ENCODE data around the gene CCL22. TPM values are rescaled to one million over a fixed set of nuclear protein-coding genes. Genes with fewer than 3 reads are reported as not detected.
"Not testable (repeated sequence)": the region's sequence is repeated elsewhere in the genome, so short reads cannot be mapped to it uniquely, and the experiment has no call there.

Gene CCL22
- total RNA-seq, 1 donor from 2014 or later = not detected

DNA sequence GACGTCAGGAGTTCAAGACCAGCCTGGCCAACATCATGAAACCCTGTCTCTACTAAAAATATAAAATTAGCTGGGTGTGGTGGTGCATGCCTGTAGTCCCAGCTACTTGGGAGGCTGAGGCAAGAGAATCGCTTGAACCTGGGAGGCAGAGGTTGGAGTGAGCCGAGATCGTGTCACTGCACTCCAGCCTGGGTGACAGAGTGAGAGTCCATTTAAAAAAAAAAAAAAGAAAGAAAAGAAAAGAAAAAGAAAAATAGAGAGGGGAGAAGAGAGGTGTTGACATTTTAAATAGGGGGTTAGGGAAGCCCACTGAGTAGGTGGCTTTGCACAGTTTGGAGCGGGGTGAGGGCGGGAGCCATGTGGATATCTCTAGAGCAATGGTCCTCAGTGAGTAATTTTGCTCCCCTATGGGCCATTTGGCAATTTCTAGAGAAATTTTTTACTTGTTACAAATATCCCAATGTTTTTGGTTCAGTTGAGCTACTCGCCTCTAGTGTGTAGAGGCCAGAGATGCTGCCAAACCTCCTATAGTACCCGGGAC lies 16.4 kb downstream of the CCL22 start:
- not testable (repeated sequence) for DNase-seq (ENCODE audit: low read depth in 2 of 2)

DNA sequence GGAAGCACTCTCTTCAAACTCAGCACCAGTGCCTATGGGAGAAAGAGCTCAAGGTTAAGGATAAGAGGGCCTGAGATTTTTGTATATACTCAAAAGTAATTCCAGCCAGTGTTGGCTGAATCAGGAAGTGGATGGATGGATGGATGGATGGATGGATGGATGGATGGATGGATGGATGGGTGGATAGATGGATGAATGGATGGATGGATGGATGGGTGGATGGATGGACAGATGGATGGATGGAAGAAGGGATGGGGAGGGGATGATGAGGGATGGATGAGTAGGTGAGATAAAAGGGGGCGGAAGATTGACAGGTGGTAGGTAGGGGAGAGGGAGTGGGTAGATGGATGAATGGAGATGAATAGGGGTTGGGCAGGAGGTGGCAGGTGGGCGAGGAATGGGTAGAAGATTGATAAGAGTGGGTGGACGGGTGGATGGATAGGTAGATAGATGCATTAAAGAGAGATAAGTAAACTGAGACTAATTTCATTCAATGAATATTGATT lies 17.8 kb downstream of the CCL22 start:
- DNase-seq (ENCODE audit: low read depth in 2 of 2) = no peak

DNA sequence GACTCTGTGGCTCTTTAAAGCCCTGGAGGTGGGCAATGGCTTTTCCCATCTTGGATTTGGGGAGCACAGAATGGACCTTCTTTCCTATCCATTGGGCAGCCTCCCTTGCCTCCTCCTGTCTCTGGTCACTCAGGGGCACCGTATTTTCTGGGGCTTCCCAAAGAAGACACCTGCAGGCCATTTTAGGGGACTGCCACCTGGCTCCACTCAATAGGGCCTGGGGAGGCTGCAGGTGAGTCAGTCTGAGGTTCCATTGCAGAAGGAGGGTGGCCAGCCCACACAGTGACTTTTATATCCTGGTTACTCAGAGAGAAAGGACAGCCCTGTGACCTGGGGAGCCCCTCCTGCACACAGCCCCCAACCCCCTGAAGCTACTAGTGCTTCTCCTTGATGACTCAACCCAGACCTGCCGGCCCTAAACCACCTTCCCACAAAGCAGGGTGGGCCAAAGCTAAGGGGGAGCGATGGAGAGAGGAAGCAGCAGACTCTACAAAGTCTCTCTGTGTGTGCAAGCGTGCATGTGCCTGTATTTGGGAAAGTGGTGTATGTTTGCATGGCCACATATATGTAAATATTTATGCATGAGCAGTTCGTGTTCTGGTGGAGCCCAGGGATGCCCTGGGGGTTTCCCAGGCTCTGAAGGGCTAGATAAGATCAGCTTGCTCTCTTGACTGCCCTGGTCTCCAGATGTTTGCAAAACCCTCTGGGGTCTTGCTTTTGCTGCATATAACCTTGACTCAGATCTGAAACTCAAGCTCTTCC lies 18.7 kb downstream of the CCL22 start:
- peak in 1 of 2 donors; percentile 21 for DNase-seq (ENCODE audit: low read depth in 2 of 2)

DNA sequence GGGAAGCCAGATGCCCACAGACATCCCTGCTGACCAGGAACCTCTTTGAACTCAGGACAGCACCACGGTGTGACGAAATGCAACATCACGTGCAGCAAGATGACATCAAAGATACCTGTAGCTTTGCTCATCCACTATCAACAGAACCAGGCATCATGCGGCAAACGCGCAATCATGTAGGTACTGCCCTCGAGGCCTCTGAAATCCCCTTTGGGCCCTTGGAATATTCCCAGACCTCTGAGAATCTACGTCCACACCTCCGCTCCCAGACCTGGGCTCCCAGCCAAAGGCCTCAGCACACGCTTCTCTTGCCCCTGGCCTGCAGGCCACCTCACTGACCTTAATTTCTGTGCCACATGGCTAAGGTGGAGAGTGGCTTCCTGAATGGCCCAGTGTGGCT lies 21.0 kb downstream of the CCL22 start:
- peak; percentile 15 to 32 for DNase-seq (ENCODE audit: low read depth in 2 of 2)

DNA sequence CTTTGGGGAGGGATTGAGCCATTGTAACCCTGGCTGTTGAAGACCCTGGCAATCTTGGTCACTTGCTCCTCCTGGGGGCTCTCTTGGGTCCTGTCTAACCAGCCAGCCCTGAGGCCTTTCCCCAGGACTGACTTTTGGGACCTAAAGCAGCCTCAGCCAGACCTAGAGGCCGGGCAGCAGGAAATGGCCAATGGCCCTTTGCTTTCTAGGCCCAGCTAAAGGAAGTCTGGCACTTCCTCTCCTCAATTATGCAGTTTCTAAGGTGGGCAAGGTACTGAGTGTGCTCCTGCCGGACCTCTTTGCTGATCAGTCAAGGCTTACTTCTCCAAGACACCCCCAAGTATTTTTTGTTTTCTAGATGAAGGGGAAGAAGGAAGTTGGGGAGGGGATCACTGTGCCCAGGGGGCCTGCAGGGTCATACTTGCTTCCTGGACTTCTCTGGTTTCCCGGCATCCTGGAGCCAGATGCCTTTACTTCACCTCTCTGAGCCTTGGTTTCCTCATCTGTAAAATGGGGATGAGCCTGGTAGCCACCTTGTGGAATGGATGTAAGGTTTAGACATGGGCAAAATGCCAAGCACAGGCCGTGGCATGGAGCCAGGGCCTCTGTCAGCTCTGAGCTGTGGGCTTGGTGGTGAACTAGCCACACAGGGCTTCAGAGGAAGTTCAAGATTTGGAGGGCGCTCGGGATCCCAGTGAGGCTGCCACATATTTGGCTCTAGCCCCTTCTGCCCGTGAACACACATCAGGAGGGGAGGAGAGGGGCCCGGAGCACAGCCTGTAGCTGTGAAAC lies 22.3 kb downstream of the CCL22 start:
- DNase-seq (ENCODE audit: low read depth in 2 of 2) = peak; percentile 74 to 81

DNA sequence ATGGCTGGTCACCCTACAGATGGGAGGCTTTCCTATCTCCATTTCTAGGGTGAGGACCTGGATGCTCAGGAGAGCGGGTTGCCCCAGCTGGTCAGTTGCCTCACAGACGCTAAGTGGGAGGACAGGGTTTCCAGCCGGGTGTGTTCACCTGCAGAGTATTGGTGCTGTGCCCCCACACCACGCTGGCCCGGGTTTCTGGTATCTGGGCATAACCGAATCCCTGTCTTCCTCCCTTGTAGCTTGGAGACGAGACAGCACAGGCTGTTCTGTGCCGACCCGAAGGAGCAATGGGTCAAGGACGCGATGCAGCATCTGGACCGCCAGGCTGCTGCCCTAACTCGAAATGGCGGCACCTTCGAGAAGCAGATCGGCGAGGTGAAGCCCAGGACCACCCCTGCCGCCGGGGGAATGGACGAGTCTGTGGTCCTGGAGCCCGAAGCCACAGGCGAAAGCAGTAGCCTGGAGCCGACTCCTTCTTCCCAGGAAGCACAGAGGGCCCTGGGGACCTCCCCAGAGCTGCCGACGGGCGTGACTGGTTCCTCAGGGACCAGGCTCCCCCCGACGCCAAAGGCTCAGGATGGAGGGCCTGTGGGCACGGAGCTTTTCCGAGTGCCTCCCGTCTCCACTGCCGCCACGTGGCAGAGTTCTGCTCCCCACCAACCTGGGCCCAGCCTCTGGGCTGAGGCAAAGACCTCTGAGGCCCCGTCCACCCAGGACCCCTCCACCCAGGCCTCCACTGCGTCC lies 23.4 kb downstream of the CCL22 start:
- DNase-seq (ENCODE audit: low read depth in 2 of 2) = no peak

DNA sequence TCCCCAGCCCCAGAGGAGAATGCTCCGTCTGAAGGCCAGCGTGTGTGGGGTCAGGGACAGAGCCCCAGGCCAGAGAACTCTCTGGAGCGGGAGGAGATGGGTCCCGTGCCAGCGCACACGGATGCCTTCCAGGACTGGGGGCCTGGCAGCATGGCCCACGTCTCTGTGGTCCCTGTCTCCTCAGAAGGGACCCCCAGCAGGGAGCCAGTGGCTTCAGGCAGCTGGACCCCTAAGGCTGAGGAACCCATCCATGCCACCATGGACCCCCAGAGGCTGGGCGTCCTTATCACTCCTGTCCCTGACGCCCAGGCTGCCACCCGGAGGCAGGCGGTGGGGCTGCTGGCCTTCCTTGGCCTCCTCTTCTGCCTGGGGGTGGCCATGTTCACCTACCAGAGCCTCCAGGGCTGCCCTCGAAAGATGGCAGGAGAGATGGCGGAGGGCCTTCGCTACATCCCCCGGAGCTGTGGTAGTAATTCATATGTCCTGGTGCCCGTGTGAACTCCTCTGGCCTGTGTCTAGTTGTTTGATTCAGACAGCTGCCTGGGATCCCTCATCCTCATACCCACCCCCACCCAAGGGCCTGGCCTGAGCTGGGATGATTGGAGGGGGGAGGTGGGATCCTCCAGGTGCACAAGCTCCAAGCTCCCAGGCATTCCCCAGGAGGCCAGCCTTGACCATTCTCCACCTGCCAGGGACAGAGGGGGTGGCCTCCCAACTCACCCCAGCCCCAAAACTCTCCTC lies 24.1 kb downstream of the CCL22 start:
- DNase-seq (ENCODE audit: low read depth in 2 of 2) = no peak

DNA sequence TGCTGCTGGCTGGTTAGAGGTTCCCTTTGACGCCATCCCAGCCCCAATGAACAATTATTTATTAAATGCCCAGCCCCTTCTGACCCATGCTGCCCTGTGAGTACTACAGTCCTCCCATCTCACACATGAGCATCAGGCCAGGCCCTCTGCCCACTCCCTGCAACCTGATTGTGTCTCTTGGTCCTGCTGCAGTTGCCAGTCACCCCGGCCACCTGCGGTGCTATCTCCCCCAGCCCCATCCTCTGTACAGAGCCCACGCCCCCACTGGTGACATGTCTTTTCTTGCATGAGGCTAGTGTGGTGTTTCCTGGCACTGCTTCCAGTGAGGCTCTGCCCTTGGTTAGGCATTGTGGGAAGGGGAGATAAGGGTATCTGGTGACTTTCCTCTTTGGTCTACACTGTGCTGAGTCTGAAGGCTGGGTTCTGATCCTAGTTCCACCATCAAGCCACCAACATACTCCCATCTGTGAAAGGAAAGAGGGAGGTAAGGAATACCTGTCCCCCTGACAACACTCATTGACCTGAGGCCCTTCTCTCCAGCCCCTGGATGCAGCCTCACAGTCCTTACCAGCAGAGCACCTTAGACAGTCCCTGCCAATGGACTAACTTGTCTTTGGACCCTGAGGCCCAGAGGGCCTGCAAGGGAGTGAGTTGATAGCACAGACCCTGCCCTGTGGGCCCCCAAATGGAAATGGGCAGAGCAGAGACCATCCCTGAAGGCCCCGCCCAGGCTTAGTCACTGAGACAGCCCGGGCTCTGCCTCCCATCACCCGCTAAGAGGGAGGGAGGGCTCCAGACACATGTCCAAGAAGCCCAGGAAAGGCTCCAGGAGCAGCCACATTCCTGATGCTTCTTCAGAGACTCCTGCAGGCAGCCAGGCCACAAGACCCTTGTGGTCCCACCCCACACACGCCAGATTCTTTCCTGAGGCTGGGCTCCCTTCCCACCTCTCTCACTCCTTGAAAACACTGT lies 25.0 kb downstream of the CCL22 start:
- DNase-seq (ENCODE audit: low read depth in 2 of 2) = peak in 1 of 2 donors; percentile 14

DNA sequence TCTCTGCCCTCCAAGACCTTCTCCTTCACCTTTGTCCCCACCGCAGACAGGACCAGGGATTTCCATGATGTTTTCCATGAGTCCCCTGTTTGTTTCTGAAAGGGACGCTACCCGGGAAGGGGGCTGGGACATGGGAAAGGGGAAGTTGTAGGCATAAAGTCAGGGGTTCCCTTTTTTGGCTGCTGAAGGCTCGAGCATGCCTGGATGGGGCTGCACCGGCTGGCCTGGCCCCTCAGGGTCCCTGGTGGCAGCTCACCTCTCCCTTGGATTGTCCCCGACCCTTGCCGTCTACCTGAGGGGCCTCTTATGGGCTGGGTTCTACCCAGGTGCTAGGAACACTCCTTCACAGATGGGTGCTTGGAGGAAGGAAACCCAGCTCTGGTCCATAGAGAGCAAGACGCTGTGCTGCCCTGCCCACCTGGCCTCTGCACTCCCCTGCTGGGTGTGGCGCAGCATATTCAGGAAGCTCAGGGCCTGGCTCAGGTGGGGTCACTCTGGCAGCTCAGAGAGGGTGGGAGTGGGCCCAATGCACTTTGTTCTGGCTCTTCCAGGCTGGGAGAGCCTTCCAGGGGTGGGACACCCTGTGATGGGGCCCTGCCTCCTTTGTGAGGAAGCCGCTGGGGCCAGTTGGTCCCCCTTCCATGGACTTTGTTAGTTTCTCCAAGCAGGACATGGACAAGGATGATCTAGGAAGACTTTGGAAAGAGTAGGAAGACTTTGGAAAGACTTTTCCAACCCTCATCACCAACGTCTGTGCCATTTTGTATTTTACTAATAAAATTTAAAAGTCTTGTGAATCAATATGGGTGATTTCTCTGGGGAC lies 25.9 kb downstream of the CCL22 start:
- no peak for DNase-seq (ENCODE audit: low read depth in 2 of 2)

DNA sequence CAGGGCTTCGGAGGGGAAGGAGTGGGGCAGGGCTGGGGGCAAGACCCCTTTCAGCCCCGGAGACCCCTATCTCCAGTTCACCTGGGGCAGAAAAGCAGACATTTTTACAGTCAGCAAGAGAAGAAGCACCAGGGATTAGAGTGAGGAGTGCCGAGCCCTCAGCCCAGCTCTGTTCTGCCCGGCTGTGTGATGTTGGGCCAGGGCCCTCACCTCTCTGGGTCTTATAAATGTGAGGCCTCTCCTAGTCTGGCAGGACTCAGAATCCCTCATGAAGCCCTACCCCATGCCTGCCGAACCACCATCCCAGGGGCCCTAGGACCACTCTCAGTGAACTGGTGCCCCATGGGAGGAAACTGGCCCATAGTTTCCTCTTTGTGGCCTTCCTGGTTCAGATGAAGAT lies 26.5 kb downstream of the CCL22 start:
- no peak for DNase-seq (ENCODE audit: low read depth in 2 of 2)

DNA sequence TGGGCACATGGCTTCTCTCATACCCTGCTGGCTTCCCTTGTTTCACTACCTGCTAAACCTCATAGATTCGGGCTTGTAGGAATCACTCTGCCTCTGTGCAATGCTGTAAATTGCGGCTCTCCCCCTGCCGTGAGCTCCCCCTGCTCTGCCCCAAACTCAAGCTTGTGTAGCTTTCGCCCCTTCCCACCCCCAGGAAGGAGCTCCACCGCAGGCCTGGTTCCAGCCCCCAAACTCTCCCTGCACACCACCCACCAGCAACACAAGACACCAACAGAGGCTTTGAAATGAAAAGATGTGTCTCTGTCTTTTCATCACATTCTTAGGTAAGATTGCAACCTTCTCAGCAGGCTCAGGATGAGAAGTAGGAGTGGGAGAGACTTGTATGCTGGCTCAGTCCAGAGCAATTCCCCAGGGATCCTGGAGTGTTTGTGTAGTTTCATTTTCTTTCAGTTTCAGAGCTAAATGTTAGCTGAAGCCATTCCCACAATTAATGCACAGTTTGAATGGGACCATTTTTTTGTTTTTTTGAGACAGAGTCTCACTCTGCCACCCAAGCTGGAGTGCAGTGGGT lies 27.9 kb downstream of the CCL22 start:
- DNase-seq (ENCODE audit: low read depth in 2 of 2) = peak in 1 of 2 donors; percentile 29

DNA sequence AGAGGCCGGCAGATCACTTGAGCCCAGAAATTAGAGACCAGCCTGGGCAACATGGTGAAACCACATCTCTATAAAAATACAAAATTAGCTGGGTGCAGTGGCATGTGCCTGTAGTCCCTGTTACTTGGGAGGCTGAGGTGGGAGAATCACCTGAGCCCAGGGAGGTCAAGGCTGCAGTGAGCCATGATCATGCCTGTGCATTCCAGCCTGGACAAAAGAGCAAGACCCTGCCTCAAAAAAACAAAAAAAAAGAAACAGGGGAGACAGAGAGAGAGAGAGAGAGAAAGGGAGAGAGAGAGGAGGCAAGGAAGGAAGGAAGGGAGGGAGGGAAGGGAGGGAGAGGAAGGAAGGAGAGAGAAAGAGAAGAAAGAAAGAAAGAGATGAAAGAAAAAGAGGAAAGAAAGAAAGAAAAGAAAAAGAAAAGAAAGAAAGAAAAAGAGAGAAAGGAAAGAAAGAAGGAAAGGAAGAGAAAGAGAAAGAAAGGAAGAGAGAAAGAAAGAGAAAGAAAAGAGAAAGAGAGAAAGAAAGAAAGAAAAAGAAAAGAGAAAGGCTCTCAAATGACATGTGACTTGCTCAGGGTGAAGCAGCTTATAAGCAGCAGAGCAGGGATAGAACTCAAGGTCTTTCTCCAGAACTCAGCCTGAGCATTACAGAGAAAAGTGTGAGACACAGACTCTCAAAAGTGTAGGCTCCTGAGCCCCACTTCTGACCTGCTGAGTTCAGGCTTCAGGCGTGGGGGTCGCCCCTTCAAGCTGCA lies 29.2 kb downstream of the CCL22 start:
- DNase-seq (ENCODE audit: low read depth in 2 of 2) = no peak

DNA sequence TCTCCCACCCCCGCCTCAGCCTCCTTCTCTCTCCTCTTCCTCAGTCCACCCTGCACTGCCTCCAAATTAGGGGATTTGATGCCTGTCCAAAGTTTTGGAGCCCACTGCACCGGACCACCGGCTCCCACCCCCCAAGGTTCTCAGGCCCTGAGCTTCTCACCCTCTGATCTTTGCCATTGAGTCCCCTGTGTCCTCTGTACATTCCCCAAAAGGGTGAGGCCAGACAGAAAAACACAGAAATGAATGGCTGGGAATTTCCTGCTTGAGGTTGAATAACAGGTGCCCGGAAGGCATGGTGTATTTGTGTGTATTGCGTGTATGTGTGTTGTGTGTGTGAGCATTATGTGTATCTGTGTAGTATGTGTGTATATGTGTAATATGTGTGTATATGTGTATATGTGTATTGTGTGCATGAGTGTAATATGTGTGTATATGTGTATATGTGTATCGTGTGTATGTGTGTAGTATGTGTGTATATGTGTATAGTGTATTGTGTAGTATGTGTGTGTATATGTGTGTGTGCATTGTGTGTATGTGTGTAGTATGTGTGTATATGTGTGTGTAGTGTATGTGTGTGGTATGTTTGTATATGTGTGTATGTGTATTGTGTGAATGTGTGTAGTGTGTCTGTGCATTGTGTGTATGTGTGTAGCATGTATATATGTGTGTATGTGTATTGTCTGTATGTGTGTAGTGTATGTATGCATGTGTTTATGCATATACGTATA lies 29.9 kb downstream of the CCL22 start:
- peak; percentile 29 to 75 for DNase-seq (ENCODE audit: low read depth in 2 of 2)

DNA sequence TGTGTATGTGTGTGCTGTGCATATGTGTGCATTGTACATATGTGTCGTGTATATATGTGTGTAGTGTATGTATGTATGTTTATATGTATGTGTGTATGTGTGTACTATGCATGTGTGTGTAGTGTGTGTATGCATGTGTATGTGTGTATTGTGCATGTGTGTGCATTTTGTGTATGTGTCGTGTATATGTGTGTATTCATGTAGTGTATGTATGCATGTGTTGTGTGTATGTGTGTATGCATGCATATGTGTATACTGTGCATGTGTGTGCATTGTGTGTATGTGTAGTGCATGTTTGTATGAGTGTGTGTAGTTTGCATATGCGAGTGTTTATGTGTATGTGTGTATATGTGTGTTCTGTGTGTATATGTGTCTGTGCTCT lies 30.5 kb downstream of the CCL22 start:
- DNase-seq (ENCODE audit: low read depth in 2 of 2) = no peak

DNA sequence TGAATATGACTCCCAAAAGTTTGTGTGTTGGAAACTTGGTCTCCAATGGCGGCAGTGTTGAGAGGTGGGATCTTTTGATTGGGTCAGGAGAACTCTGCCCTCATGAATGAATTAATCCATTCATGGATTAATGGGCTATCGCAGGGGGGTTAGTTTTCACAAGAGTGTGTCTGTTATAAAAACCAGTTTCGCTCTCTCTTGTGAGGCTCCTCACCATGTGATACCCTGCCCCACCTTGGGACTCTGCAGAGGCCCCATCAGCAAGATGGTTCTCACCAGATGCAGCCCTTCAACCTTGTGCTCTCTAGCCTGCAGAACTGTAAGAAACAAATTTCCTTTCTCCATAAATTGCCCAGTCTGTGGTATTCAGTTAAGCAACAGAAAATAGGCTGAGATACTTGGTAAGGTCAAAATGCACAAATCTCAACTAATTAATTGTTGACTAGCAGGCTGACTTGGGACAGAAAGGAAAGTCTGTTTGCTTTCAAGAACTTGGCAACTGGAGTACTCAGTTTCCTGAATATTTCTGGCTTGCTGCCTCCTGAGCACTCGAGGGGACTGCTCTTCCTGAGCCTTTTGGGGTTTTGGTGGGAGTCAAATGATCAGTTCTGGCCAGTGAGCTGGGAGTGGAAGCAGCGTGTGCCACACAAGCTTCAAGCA lies 32.2 kb downstream of the CCL22 start:
- DNase-seq (ENCODE audit: low read depth in 2 of 2) = peak in 1 of 2 donors; percentile 68

DNA sequence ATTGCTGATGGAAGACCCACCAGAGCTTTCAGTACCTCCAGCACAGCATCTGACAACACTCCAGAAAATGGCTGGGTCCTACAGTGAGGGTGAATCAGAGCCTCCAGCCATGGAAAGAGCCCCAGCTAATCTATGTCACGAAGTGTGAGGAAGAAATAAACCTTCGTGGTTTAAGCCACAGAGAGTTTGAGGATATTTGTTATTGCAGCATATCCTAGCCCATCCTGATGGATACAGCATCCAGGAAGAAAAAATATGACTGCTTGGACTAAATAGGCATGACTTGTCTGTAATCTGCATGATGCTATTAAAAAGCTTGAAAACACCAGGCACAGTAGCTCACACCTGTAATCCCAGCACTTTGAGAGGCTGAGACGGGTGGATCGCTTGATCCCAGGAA lies 32.7 kb downstream of the CCL22 start:
- no peak for DNase-seq (ENCODE audit: low read depth in 2 of 2)

DNA sequence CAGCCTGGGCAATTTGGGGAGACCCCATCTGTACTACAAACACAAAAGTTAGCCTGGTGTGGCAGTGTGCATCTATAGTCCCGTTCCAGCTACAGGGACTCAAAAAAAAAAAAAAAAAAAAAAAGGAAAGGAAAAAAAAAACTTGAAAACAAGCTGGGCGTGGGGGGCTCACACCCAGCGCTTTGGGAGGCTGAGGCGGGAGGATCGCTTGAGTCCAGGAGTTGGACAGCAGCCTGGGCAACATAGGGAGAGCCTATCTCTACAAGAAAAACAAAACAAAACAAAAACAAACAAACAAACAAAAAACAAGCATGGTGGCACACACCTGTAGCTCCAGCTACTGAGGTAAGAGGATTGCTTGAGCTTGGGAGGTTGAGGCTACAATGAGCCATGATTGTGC lies 33.1 kb downstream of the CCL22 start:
- DNase-seq (ENCODE audit: low read depth in 2 of 2) = no peak
